H9 (cell line): ENCODE results near the gene FYCO1. TPM values are rescaled to one million over a fixed set of nuclear protein-coding genes. Genes with fewer than 3 reads are reported as not detected.

Source experiments
- DNase-seq: peaks from one replicate; pipeline ENCODE4 v3.0.0-alpha.2; 2017
- H2AFZ ChIP-seq: one replicate; pipeline ENCODE4 v1.6.1; 2013; ENCODE audit warnings: mild to moderate bottlenecking, low read length, control low read depth, moderate library complexity
- H2AK5ac ChIP-seq: 2 replicates; pipeline ENCODE4 v1.6.1; 2013; ENCODE audit warnings: low read length, control low read depth, mixed read lengths; ENCODE audit not compliant: insufficient read length
- H2BK120ac ChIP-seq: one replicate; pipeline ENCODE4 v1.6.1; 2013; ENCODE audit warnings: low read depth, mild to moderate bottlenecking, low read length, control low read depth, inconsistent platforms; ENCODE audit not compliant: poor library complexity, severe bottlenecking
- H2BK12ac ChIP-seq: 2 replicates; pipeline ENCODE4 v1.6.1; 2013; ENCODE audit warnings: low read length, control low read depth, mixed read lengths, low read depth; ENCODE audit not compliant: insufficient read length
- H2BK15ac ChIP-seq: 2 replicates; pipeline ENCODE4 v1.6.1; 2013; ENCODE audit warnings: low read depth, low read length, control low read depth
- H2BK20ac ChIP-seq: one replicate; pipeline ENCODE4 v1.6.1; 2013; ENCODE audit warnings: low read depth, mild to moderate bottlenecking, low read length, control low read depth, inconsistent platforms; ENCODE audit not compliant: poor library complexity, severe bottlenecking
- H2BK5ac ChIP-seq: 2 replicates; pipeline ENCODE4 v1.6.1; 2013; ENCODE audit warnings: low read length, control low read depth, mixed read lengths; ENCODE audit not compliant: insufficient read length
- H3K14ac ChIP-seq: 2 replicates; pipeline ENCODE4 v1.6.1; 2013; ENCODE audit warnings: low read length, control low read depth; ENCODE audit not compliant: insufficient read depth
- H3K18ac ChIP-seq: 2 replicates; pipeline ENCODE4 v1.6.1; 2013; ENCODE audit warnings: low read depth, mild to moderate bottlenecking, mixed read lengths, low read length, control low read depth; ENCODE audit not compliant: insufficient read length
- H3K23ac ChIP-seq: 2 replicates; pipeline ENCODE4 v1.6.1; 2013; ENCODE audit warnings: low read length, control low read depth, mixed read lengths, low read depth; ENCODE audit not compliant: insufficient read length
- H3K23me2 ChIP-seq: 2 replicates; pipeline ENCODE4 v1.6.1; 2013; ENCODE audit warnings: low read depth, mild to moderate bottlenecking, mixed read lengths, low read length, control low read depth; ENCODE audit not compliant: insufficient read length, poor library complexity, severe bottlenecking
- H3K27ac ChIP-seq: 2 replicates; pipeline ENCODE4 v1.5.1; 2013; ENCODE audit warnings: low read length, control low read depth, mixed read lengths, low read depth; ENCODE audit not compliant: insufficient read length
- H3K27me3 ChIP-seq: 2 replicates; pipeline ENCODE4 v1.6.1; 2013; ENCODE audit warnings: low read length, control low read depth, inconsistent platforms; ENCODE audit not compliant: insufficient read depth
- H3K4ac ChIP-seq: 2 replicates; pipeline ENCODE4 v1.6.1; 2013; ENCODE audit warnings: low read depth, mild to moderate bottlenecking, control low read depth, inconsistent platforms, low read length, moderate library complexity
- H3K4me1 ChIP-seq: 2 replicates; pipeline ENCODE4 v1.6.1; 2013; ENCODE audit warnings: low read length, control low read depth, inconsistent platforms; ENCODE audit not compliant: insufficient read depth
- H3K4me2 ChIP-seq: 2 replicates; pipeline ENCODE4 v1.6.1; 2013; ENCODE audit warnings: low read length, control low read depth, mixed read lengths; ENCODE audit not compliant: insufficient read length, insufficient read depth
- H3K56ac ChIP-seq: 2 replicates; pipeline ENCODE4 v1.6.1; 2013; ENCODE audit warnings: low read depth, mild to moderate bottlenecking, mixed read lengths, low read length, control low read depth; ENCODE audit not compliant: insufficient read length
- H3K79me1 ChIP-seq: 2 replicates; pipeline ENCODE4 v1.6.1; 2013; ENCODE audit warnings: low read depth, mild to moderate bottlenecking, moderate library complexity, low read length, control low read depth, inconsistent platforms; ENCODE audit not compliant: insufficient read depth, poor library complexity, severe bottlenecking
- H3K79me2 ChIP-seq: 2 replicates; pipeline ENCODE4 v1.6.1; 2013; ENCODE audit warnings: low read length, control low read depth, inconsistent platforms; ENCODE audit not compliant: insufficient read depth
- H3K9ac ChIP-seq: 2 replicates; pipeline ENCODE4 v1.6.1; 2013; ENCODE audit warnings: low read length, control low read depth, mixed read lengths; ENCODE audit not compliant: insufficient read length; ENCODE audit errors: extremely low read depth
- H3K9me3 ChIP-seq: one replicate; pipeline ENCODE4 v1.6.1; 2013; ENCODE audit warnings: low read depth, low read length, inconsistent platforms; ENCODE audit not compliant: control insufficient read depth
- H3T11ph ChIP-seq: one replicate; pipeline ENCODE4 v1.6.1; 2013; ENCODE audit warnings: mild to moderate bottlenecking, low read length, control low read depth, inconsistent platforms
- H4K20me1 ChIP-seq: one replicate; pipeline ENCODE4 v1.6.1; 2013; ENCODE audit not compliant: control insufficient read depth, insufficient read length, insufficient read depth
- H4K5ac ChIP-seq: 2 replicates; pipeline ENCODE4 v1.6.1; 2013; ENCODE audit warnings: low read depth, mild to moderate bottlenecking, mixed read lengths, low read length, control low read depth; ENCODE audit not compliant: insufficient read length
- H4K8ac ChIP-seq: replicated peaks from 2 replicates; pipeline ENCODE4 v1.6.1; 2013; ENCODE audit warnings: low read length, control low read depth, mixed read lengths, low read depth; ENCODE audit not compliant: insufficient read length
- H4K91ac ChIP-seq: 2 replicates; pipeline ENCODE4 v1.6.1; 2013; ENCODE audit warnings: low read depth, mild to moderate bottlenecking, moderate library complexity, mixed read lengths, low read length, control low read depth; ENCODE audit not compliant: insufficient read length
- H3K27ac Mint-ChIP-seq, 3 experiments: 2 replicates in 2 of 3; 3 replicates in 1 of 3; pipeline ENCODE4 v1.8.0; 2020 to 2021; ENCODE audit warnings: mixed read lengths in 3 of 3, mild to moderate bottlenecking in 1 of 3, moderate library complexity in 1 of 3
- H3K27me3 Mint-ChIP-seq: 2 replicates; pipeline ENCODE4 v1.8.0; 2021; ENCODE audit warnings: low read depth, mild to moderate bottlenecking, moderate library complexity, mixed read lengths
- H3K36me3 Mint-ChIP-seq, 3 experiments: 2 replicates in 2 of 3; 3 replicates in 1 of 3; pipeline ENCODE4 v1.8.0; 2020 to 2021; ENCODE audit warnings: low read depth in 3 of 3, mixed read lengths in 3 of 3; ENCODE audit not compliant: insufficient read depth in 1 of 3
- H3K4me1 Mint-ChIP-seq, 2 experiments: 2 replicates each; pipeline ENCODE4 v1.8.0; 2020; ENCODE audit warnings: mixed read lengths in 2 of 2
- H3K4me3 Mint-ChIP-seq, 2 experiments: 2 replicates in 1 of 2; 3 replicates in 1 of 2; pipeline ENCODE4 v1.8.0; 2020 to 2021; ENCODE audit warnings: mild to moderate bottlenecking in 2 of 2, mixed read lengths in 2 of 2, moderate library complexity in 1 of 2
- H3K9me3 Mint-ChIP-seq, 2 experiments: 2 replicates in 1 of 2; 3 replicates in 1 of 2; pipeline ENCODE4 v1.8.0; 2020; ENCODE audit warnings: mild to moderate bottlenecking in 2 of 2, mixed read lengths in 2 of 2, moderate library complexity in 1 of 2
- CTCF ChIP-seq: fragments of 200-600 bp; sonication (generic); conservative IDR thresholded peaks from 3 replicates; pipeline ENCODE4 v1.8.0; 2021; ENCODE audit warnings: antibody characterized with exemption, mild to moderate bottlenecking
- WGBS: extraction: QIAGEN DNeasy Blood & Tissue Kit; methylation state at CpG from one replicate; pipeline ENCODE4 v1.1.7; 2013; ENCODE audit warnings: missing lambda C conversion rate, low lambda C conversion rate, mixed read lengths; ENCODE audit not compliant: insufficient read length; ENCODE audit errors: extremely low coverage; 5-methylcytosine and 5-hydroxymethylcytosine counted together
- total RNA-seq: library from RNA; stranded (reverse); gene quantifications from 2 replicates; pipeline ENCODE4 v1.2.1, GENCODE V29; 2021

FYCO1 gene
- total RNA-seq, 1 experiment from 2014 or later: 10.4 TPM

- no peak overlapping the region for H2BK20ac ChIP-seq
- no peak overlapping the region for H2AFZ ChIP-seq
- no peak overlapping the region for H3K27ac Mint-ChIP-seq
- no peak overlapping the region for H3T11ph ChIP-seq
- no peak overlapping the region for H3K9ac ChIP-seq
- H3K4me1 ChIP-seq: no peaks in the 10 kb centered on the region
- no peak overlapping the region for H2BK120ac ChIP-seq
- H3K27me3 ChIP-seq: no peaks in the 10 kb centered on the region
- no peaks in the 10 kb centered on the region for H3K9me3 ChIP-seq
- no peaks in the 10 kb centered on the region for H3K79me2 ChIP-seq
- H3K23me2 ChIP-seq: no peaks in the 10 kb centered on the region
- H3K79me1 ChIP-seq: no peaks in the 10 kb centered on the region
- no peaks in the 10 kb centered on the region for H3K9me3 Mint-ChIP-seq
- H3K23ac ChIP-seq: no peak overlapping the region
- H3K27me3 Mint-ChIP-seq: no peaks in the 10 kb centered on the region; the same call in 1 of the 2 replicates
- H3K14ac ChIP-seq: no peak overlapping the region
- no peaks in the 10 kb centered on the region for H3K4me1 Mint-ChIP-seq
- H3K27ac ChIP-seq: no peak overlapping the region
- no peak overlapping the region for H3K4me3 Mint-ChIP-seq
- H2BK15ac ChIP-seq: no peak overlapping the region
- TF ChIP-seq CTCF: no peak
- H4K91ac ChIP-seq: no peak overlapping the region
- H2AK5ac ChIP-seq: no peak overlapping the region
- no peak overlapping the region for H4K8ac ChIP-seq
- H3K18ac ChIP-seq: no peak overlapping the region
- H3K36me3 Mint-ChIP-seq: peaks cover 25 to 80% (median 75%) of the 10 kb centered on the region in 3 experiments; a peak in 6 of 7 replicates
- DNase-seq: no peak
- no peak overlapping the region for H3K56ac ChIP-seq
- H4K5ac ChIP-seq: no peak overlapping the region
- H4K20me1 ChIP-seq: no peaks in the 10 kb centered on the region
- no CpG with 5 or more reads among the region's 4 CpGs for WGBS
- no peak overlapping the region for H3K4me2 ChIP-seq
- H2BK12ac ChIP-seq: no peak overlapping the region
- H3K4ac ChIP-seq: no peak overlapping the region
- no peak overlapping the region for H2BK5ac ChIP-seq
Measured at GRCh38 chr3:45932112-45932511, 63.5 kb downstream of the FYCO1 start.
